GM12865 (cell line): ENCODE results near the gene SYNPR.

Experiments used
- DNase-seq: peaks from one replicate; pipeline ENCODE4 v3.0.0; 2010; ENCODE audit warnings: low read depth
- H3K4me3 ChIP-seq: 2 replicates; pipeline ENCODE4 v1.5.1; 2011; ENCODE audit warnings: mild to moderate bottlenecking, low read depth, low read length, control low read depth
- CTCF ChIP-seq: IDR thresholded peaks from 2 replicates; pipeline ENCODE4 v1.5.1; 2011; ENCODE audit warnings: low read length, control low read depth, low read depth, inconsistent platforms; ENCODE audit not compliant: insufficient read depth; ENCODE audit errors: missing control alignments

SYNPR gene

GRCh38 chr3:63595221-63595620, 317.1 kb downstream of the SYNPR start:
- no peak overlapping the region for H3K4me3 ChIP-seq
- no peak for DNase-seq
- no peak for TF ChIP-seq CTCF

- no peak overlapping the region for H3K4me3 ChIP-seq
- no peak for TF ChIP-seq CTCF
- DNase-seq = no peak
Measured at GRCh38 chr3:63597019-63597418, 318.9 kb downstream of the SYNPR start.

- no peak for TF ChIP-seq CTCF
- no peak for DNase-seq
- H3K4me3 ChIP-seq = no peak overlapping the region
Measured at GRCh38 chr3:63607716-63608115, 329.6 kb downstream of the SYNPR start.

GRCh38 chr3:63609408-63609807, 331.3 kb downstream of the SYNPR start:
- no peak for DNase-seq
- no peak for TF ChIP-seq CTCF

GRCh38 chr3:63609834-63610233, 331.7 kb downstream of the SYNPR start:
- no peak for DNase-seq
- TF ChIP-seq CTCF = no peak
- no peak overlapping the region for H3K4me3 ChIP-seq

More at GRCh38 chr3:63609408-63609807, 331.3 kb downstream of the SYNPR start:
- no peak overlapping the region for H3K4me3 ChIP-seq

GRCh38 chr3:63611382-63611781, 333.3 kb downstream of the SYNPR start:
- no peak overlapping the region for H3K4me3 ChIP-seq
- DNase-seq = no peak
- TF ChIP-seq CTCF = no peak

- no peak for DNase-seq
- H3K4me3 ChIP-seq = no peak overlapping the region
- TF ChIP-seq CTCF = no peak
Measured at GRCh38 chr3:63613561-63613960, 335.5 kb downstream of the SYNPR start.
